Tibial artery (tissue), 4 donors: ENCODE measurements around the gene KIN.

Experiments
- DNase-seq, 2 donors: peaks; one replicate each; pipeline ENCODE4 v3.0.0-alpha.2; 2019
- H3K27ac ChIP-seq, 2 donors: fragments of 200-600 bp; sonication (generic) in 1 of 2; 1 replicate in 1 of 2; 2 replicates in 1 of 2; pipeline ENCODE4 v1.5.1; 2018 to 2019; ENCODE audit warnings: mild to moderate bottlenecking in 1 of 2
- H3K27me3 ChIP-seq, 2 donors: fragments of 200-600 bp; sonication (generic) in 1 of 2; one replicate each; pipeline versions ENCODE4 v1.5.1 to v1.6.0; 2016 to 2019
- H3K36me3 ChIP-seq, 3 donors: fragments of 200-600 bp; sonication (generic) in 2 of 3; one replicate each; pipeline ENCODE4 v1.5.1; 2016 to 2019; ENCODE audit warnings: mild to moderate bottlenecking in 2 of 3
- H3K4me1 ChIP-seq, 4 donors: fragments of 200-600 bp; sonication (generic) in 2 of 4; 1 replicate in 3 of 4; 2 replicates in 1 of 4; pipeline ENCODE4 v1.5.1; 2016 to 2019
- H3K4me3 ChIP-seq, 2 donors: fragments of 200-600 bp; sonication (generic) in 1 of 2; 1 replicate in 1 of 2; 2 replicates in 1 of 2; pipeline ENCODE4 v1.5.1; 2018 to 2019; ENCODE audit warnings: mild to moderate bottlenecking in 2 of 2
- H3K9me3 ChIP-seq, 3 donors: fragments of 200-600 bp; sonication (generic) in 1 of 3; one replicate each; pipeline ENCODE4 v1.5.1; 2016 to 2019
- CTCF ChIP-seq, 2 experiments: fragments of 200-600 bp in 1 of 2; fragments of 450-650 bp in 1 of 2; IDR thresholded peaks; one replicate each; pipeline ENCODE4 v1.5.1; 2017 to 2019; ENCODE audit warnings: antibody characterized with exemption in 2 of 2, mild to moderate bottlenecking in 1 of 2, moderate library complexity in 1 of 2
- intact Hi-C: fragments of 100-400 bp; cut with DNase I; formaldehyde crosslinking; loops from one replicate; pipeline ENCODE4 v1.15.0; 2023; ENCODE audit warnings: low total_unique reads

KIN gene

GRCh38 chr10:7808686-7809267 is 21.0 kb upstream of the KIN start:
- no peaks in the 10 kb centered on the region for H3K4me1 ChIP-seq
- TF ChIP-seq CTCF (IDR thresholded peaks at IDR 0.05): no peak
- no peak overlapping the region for H3K4me3 ChIP-seq
- H3K27me3 ChIP-seq: no peaks in the 10 kb centered on the region
- H3K9me3 ChIP-seq: no peaks in the 10 kb centered on the region
- DNase-seq: no peak
- H3K27ac ChIP-seq: no peak overlapping the region
- intact Hi-C loops: no loop called here
- peaks cover 37 to 51% (median 41%) of the 10 kb centered on the region in 3 donors for H3K36me3 ChIP-seq

- peaks cover 75 to 90% (median 79%) of the 10 kb centered on the region in 3 donors for H3K36me3 ChIP-seq
Observed at GRCh38 chr10:7804741-7805140, 16.9 kb upstream of the KIN start.

GRCh38 chr10:7804216-7804615 is 16.4 kb upstream of the KIN start:
- intact Hi-C loops: no loop called here
- Histone ChIP-seq H3K4me3 (no peak overlapping the region), H3K36me3 (peaks cover 80 to 96% (median 84%) of the 10 kb centered on the region in 3 donors), H3K27ac (no peak overlapping the region), H3K9me3 (no peaks in the 10 kb centered on the region), H3K4me1 (no peaks in the 10 kb centered on the region), H3K27me3 (no peaks in the 10 kb centered on the region)
- DNase-seq: no peak
- TF ChIP-seq CTCF (IDR thresholded peaks at IDR 0.05): no peak

More at GRCh38 chr10:7804741-7805140, 16.9 kb upstream of the KIN start:
- DNase-seq: no peak
- intact Hi-C loops: no loop called here
- Histone ChIP-seq H3K4me1 (no peaks in the 10 kb centered on the region), H3K4me3 (no peak overlapping the region), H3K9me3 (no peaks in the 10 kb centered on the region), H3K27me3 (no peaks in the 10 kb centered on the region), H3K27ac (no peak overlapping the region)
- TF ChIP-seq CTCF (IDR thresholded peaks at IDR 0.05): no peak

- Histone ChIP-seq H3K27ac (no peak overlapping the region), H3K4me1 (no peaks in the 10 kb centered on the region), H3K27me3 (no peaks in the 10 kb centered on the region), H3K4me3 (no peak overlapping the region), H3K9me3 (no peaks in the 10 kb centered on the region), H3K36me3 (peaks cover 81 to 92% (median 89%) of the 10 kb centered on the region in 3 donors)
- TF ChIP-seq CTCF (IDR thresholded peaks at IDR 0.05): no peak
- DNase-seq: no peak
- intact Hi-C loops: no loop called here
Observed at GRCh38 chr10:7802606-7803005, 14.8 kb upstream of the KIN start.

GRCh38 chr10:7797582-7797981 is 9.8 kb upstream of the KIN start:
- Histone ChIP-seq H3K4me1 (peaks cover 0 to 27% (median 2%) of the 10 kb centered on the region in 4 donors), H3K36me3 (peaks cover 54 to 55% (median 54%) of the 10 kb centered on the region in 3 donors), H3K9me3 (no peaks in the 10 kb centered on the region), H3K27me3 (no peaks in the 10 kb centered on the region), H3K27ac (no peak overlapping the region), H3K4me3 (no peak overlapping the region)
- intact Hi-C loops: no loop called here
- TF ChIP-seq CTCF (IDR thresholded peaks at IDR 0.05): no peak
- no peak for DNase-seq

GRCh38 chr10:7795605-7796004 is 7.8 kb upstream of the KIN start:
- H3K36me3 ChIP-seq: peaks cover 34 to 36% (median 36%) of the 10 kb centered on the region in 3 donors
- H3K27me3 ChIP-seq: no peaks in the 10 kb centered on the region
- H3K9me3 ChIP-seq: no peaks in the 10 kb centered on the region
- DNase-seq: no peak
- H3K4me3 ChIP-seq: no peak overlapping the region
- peaks cover 0 to 45% (median 13%) of the 10 kb centered on the region in 4 donors for H3K4me1 ChIP-seq
- TF ChIP-seq CTCF (IDR thresholded peaks at IDR 0.05): no peak
- intact Hi-C loops: no loop called here
- no peak overlapping the region for H3K27ac ChIP-seq
